GM18907 (cell line): ENCODE data around the gene ANKRD9.

Experiments used
- ATAC-seq: cut with Tn5 transposase; IDR thresholded peaks from one replicate; pipeline ENCODE4 v1.9.1; 2021; ENCODE audit warnings: mild to moderate bottlenecking, moderate library complexity; ENCODE audit not compliant: unreplicated experiment

Gene ANKRD9

GRCh38 chr14:102479107-102479506 lies 30.5 kb downstream of the ANKRD9 start:
- no peak for ATAC-seq

- ATAC-seq = no peak
These were observed 34.6 kb downstream of the ANKRD9 start for GRCh38 chr14:102474934-102475333.

- no peak for ATAC-seq
These were observed 36.0 kb downstream of the ANKRD9 start for GRCh38 chr14:102473559-102473958.

- ATAC-seq = no peak
These were observed 36.8 kb downstream of the ANKRD9 start for GRCh38 chr14:102472791-102473150.

- ATAC-seq = no peak
These were observed 37.4 kb downstream of the ANKRD9 start for GRCh38 chr14:102471921-102472790.

GRCh38 chr14:102469261-102469660 lies 40.3 kb downstream of the ANKRD9 start:
- ATAC-seq = no peak

GRCh38 chr14:102464846-102465341 lies 44.7 kb downstream of the ANKRD9 start:
- ATAC-seq = no peak

- ATAC-seq = no peak
These were observed 45.6 kb downstream of the ANKRD9 start for GRCh38 chr14:102464006-102464405.

GRCh38 chr14:102462391-102462790 lies 47.2 kb downstream of the ANKRD9 start:
- ATAC-seq = no peak

GRCh38 chr14:102461490-102462338 lies 47.9 kb downstream of the ANKRD9 start:
- ATAC-seq = no peak

GRCh38 chr14:102457509-102457908 lies 52.1 kb downstream of the ANKRD9 start:
- no peak for ATAC-seq

- ATAC-seq = no peak
These were observed 54.9 kb downstream of the ANKRD9 start for GRCh38 chr14:102454711-102455110.

- ATAC-seq = no peak
These were observed 57.3 kb downstream of the ANKRD9 start for GRCh38 chr14:102452302-102452701.
